Suprapubic skin (tissue), 4 donors: ENCODE measurements around the gene BCAS1.

ENCODE experiments used
- CTCF ChIP-seq, 2 donors: fragments of 200-600 bp in 1 of 2; fragments of 450-650 bp in 1 of 2; sonication (generic) in 1 of 2; IDR thresholded peaks; one replicate each; pipeline ENCODE4 v1.5.1; 2016 to 2019; ENCODE audit warnings: antibody characterized with exemption in 2 of 2, mild to moderate bottlenecking in 1 of 2, moderate library complexity in 1 of 2
- EP300 ChIP-seq: sonication (generic); formaldehyde crosslinking; IDR thresholded peaks from one replicate; pipeline ENCODE4 v1.6.1; 2017; ENCODE audit warnings: antibody characterized with exemption
- POLR2A ChIP-seq, 2 donors: fragments of 450-650 bp; IDR thresholded peaks; one replicate each; pipeline ENCODE4 v1.6.1; 2017; ENCODE audit warnings: antibody characterized with exemption in 2 of 2, mild to moderate bottlenecking in 2 of 2, moderate library complexity in 2 of 2
- POLR2AphosphoS5 ChIP-seq, 3 donors: sonication (generic); formaldehyde crosslinking; IDR thresholded peaks; one replicate each; pipeline ENCODE4 v1.6.1; 2017; ENCODE audit warnings: antibody characterized with exemption in 3 of 3

- TF ChIP-seq EP300 (no peak), CTCF (IDR thresholded peaks at IDR 0.05) (no peak), POLR2AphosphoS5 (IDR thresholded peaks at IDR 0.05) (no peak), POLR2A (IDR thresholded peaks at IDR 0.05) (no peak)
Observed at GRCh38 chr20:53948383-53949318, 121.7 kb downstream of the BCAS1 start.
